HFFc6 (cell line): ENCODE results near the gene JUP. TPM values are rescaled to one million over a fixed set of nuclear protein-coding genes. Genes with fewer than 3 reads are reported as not detected.

Experiments used
- DNase-seq: peaks from one replicate; pipeline ENCODE4 v3.0.0-alpha.2; 2018
- H3K27ac Mint-ChIP-seq: 2 replicates; pipeline ENCODE4 v1.8.0; 2020; ENCODE audit warnings: mild to moderate bottlenecking, mixed read lengths
- H3K27me3 Mint-ChIP-seq: 2 replicates; pipeline ENCODE4 v1.8.0; 2021; ENCODE audit warnings: mild to moderate bottlenecking, moderate library complexity, mixed read lengths; ENCODE audit not compliant: insufficient read depth
- H3K36me3 Mint-ChIP-seq: 2 replicates; pipeline ENCODE4 v1.8.0; 2021; ENCODE audit warnings: low read depth, mixed read lengths
- H3K4me1 Mint-ChIP-seq: 2 replicates; pipeline ENCODE4 v1.8.0; 2020; ENCODE audit warnings: low read depth, mixed read lengths
- H3K4me3 Mint-ChIP-seq: 2 replicates; pipeline ENCODE4 v1.8.0; 2020; ENCODE audit warnings: mild to moderate bottlenecking, moderate library complexity, mixed read lengths
- H3K9me3 Mint-ChIP-seq: 2 replicates; pipeline ENCODE4 v1.8.0; 2020; ENCODE audit warnings: mild to moderate bottlenecking, mixed read lengths
- CTCF ChIP-seq: fragments of 200-600 bp; sonication (generic); IDR thresholded peaks from 2 replicates; pipeline ENCODE4 v1.5.0; 2021; ENCODE audit warnings: antibody characterized with exemption, mild to moderate bottlenecking
- total RNA-seq, 6 experiments: library from RNA; stranded (reverse); fragmentation: NEBNext Ultra II Directional; extraction: Animal tissue kit (Norgen Biotek cat#: 25700); gene quantifications; 2 replicates in 1 of 6; 3 replicates in 5 of 6; pipeline ENCODE4 v1.2.3, GENCODE V29; 2021

The JUP gene
- total RNA-seq, 6 experiments from 2014 or later = 1.5 to 9.1 (median 1.9) TPM

GRCh38 chr17:41739661-41740352, 46.7 kb downstream of the JUP start:
- peak; percentile 83 for DNase-seq
- H3K4me1 Mint-ChIP-seq = peaks cover 19% of the 10 kb centered on the region
- peak overlapping the region; percentile 19; the same call in 1 of the 2 replicates for H3K4me3 Mint-ChIP-seq
- no peak for TF ChIP-seq CTCF
- H3K36me3 Mint-ChIP-seq = no peaks in the 10 kb centered on the region
- H3K27me3 Mint-ChIP-seq = peaks cover 28% of the 10 kb centered on the region
- peak overlapping the region; percentile 88 for H3K27ac Mint-ChIP-seq
- H3K9me3 Mint-ChIP-seq = no peaks in the 10 kb centered on the region

- H3K4me3 Mint-ChIP-seq = no peak overlapping the region
Observed at GRCh38 chr17:41738801-41739112, 47.8 kb downstream of the JUP start.

DNA sequence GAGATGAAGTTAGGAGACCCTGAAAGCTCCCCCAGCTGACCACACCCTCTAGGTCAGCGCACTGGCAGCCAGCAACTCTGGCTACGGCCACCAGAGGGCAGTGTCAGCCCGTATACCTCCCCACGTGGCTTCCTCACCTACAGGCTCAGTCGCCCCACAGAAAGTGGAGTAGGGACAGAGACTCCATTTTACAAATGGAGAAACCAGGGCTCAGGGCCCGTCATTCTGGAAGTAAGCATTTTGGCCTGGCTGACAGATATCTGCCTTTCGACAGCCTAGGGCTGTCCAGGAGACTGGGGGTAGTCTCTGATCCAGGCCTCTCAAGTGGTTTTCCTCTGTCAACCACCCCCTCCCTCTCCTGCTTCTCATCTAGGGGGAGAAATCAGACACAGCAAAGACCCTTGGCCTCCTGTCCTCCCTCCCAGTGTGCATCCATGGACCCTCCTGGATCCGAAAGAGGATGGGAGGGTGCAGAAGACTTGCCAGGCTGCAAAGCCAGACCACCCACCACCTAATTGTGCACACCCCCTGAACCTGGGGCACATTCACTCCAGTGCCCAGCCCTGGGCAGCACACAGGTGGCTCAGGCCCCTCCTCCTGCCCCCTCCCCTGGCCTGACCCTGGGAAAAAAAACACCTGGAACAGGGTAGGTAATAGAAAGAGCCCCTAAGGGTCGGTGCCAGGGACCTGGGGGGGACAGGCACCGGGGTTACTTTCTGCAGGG, 48.3 kb downstream of the JUP start:
- peaks cover 19% of the 10 kb centered on the region for H3K4me1 Mint-ChIP-seq
- H3K36me3 Mint-ChIP-seq = no peaks in the 10 kb centered on the region
- H3K4me3 Mint-ChIP-seq = no peak overlapping the region
- TF ChIP-seq CTCF = peak; percentile 99
- H3K9me3 Mint-ChIP-seq = no peaks in the 10 kb centered on the region
- peaks cover 31% of the 10 kb centered on the region for H3K27me3 Mint-ChIP-seq
- H3K27ac Mint-ChIP-seq = peak overlapping the region; percentile 61; the same call in 1 of the 2 replicates
- peak; percentile 54 for DNase-seq

More at GRCh38 chr17:41738801-41739112, 47.8 kb downstream of the JUP start:
- no peak for TF ChIP-seq CTCF
- no peaks in the 10 kb centered on the region for H3K36me3 Mint-ChIP-seq
- H3K4me1 Mint-ChIP-seq = peaks cover 19% of the 10 kb centered on the region
- H3K9me3 Mint-ChIP-seq = no peaks in the 10 kb centered on the region
- peaks cover 28% of the 10 kb centered on the region for H3K27me3 Mint-ChIP-seq
- no peak overlapping the region for H3K27ac Mint-ChIP-seq
- no peak for DNase-seq

- Mint-ChIP-seq H3K9me3 (no peaks in the 10 kb centered on the region), H3K36me3 (no peaks in the 10 kb centered on the region), H3K27ac (no peak overlapping the region), H3K4me3 (no peak overlapping the region), H3K27me3 (peaks cover 35% of the 10 kb centered on the region), H3K4me1 (peaks cover 19% of the 10 kb centered on the region)
- no peak for TF ChIP-seq CTCF
- no peak for DNase-seq
Observed at GRCh38 chr17:41737680-41738023, 48.9 kb downstream of the JUP start.

- H3K4me3 Mint-ChIP-seq = no peak overlapping the region
- no peak for TF ChIP-seq CTCF
- no peaks in the 10 kb centered on the region for H3K9me3 Mint-ChIP-seq
- no peaks in the 10 kb centered on the region for H3K36me3 Mint-ChIP-seq
- H3K27me3 Mint-ChIP-seq = peaks cover 40% of the 10 kb centered on the region
- no peak overlapping the region for H3K27ac Mint-ChIP-seq
- DNase-seq = no peak
- peaks cover 19% of the 10 kb centered on the region for H3K4me1 Mint-ChIP-seq
Observed at GRCh38 chr17:41736983-41737679, 49.4 kb downstream of the JUP start.
